ENCODE data around the gene YPEL1.

Gene YPEL1

DNA sequence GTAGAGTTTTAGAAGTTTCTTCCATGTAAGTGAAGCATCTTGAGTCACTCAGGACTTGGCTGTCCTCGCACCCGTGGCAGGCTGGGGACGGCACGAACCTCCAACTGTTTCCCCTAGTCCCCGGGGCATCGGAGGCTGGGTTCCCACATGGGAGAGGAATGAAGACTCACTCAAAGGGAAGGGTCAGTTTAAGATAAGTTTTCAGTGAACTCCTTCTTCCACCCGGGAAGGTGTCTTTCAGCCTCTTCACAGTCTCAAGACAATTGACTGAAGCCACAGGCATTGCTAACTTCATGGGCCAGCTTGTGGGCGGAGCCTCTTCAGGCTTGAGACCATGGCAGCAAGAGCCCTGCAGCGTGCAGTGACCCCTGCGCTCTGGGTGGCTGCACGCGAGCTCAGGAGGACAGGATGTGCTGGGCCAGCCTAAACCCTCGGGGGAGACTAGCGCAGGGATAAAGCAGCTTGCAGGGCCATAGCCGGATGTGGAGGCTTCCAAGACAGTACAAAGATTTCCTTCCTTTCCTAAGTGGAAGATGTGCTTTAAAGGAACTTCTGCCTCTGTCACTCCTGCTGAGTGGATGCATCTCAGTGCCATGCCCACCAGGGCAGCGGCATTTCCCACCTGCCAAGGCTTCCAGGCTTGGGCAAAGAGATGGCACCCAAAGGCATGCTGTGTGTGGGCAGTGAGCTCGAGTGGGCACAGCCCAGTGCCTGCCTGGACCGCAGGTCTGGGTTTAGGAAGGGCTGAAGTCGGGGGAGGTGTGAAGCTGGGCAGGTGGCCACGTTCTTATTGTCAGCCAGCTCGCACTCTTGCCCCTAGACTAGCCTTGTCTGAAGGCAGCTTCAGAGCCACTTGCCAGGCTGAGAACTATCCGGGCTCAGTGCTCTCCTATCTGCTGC, 36.9 kb downstream of the YPEL1 start:
- DNase-seq, result peak; percentile 80
- no peaks in the 10 kb centered on the region for H3K27me3 ChIP-seq (ENCODE audit: insufficient read depth, low read depth, severe bottlenecking)
- H3K36me3 ChIP-seq, result peaks cover 94% of the 10 kb centered on the region
- H3K9me3 ChIP-seq (ENCODE audit: severe bottlenecking), result no peaks in the 10 kb centered on the region
- H3K4me3 ChIP-seq (ENCODE audit: low read depth, low read length), result no peak overlapping the region
- TF ChIP-seq, protein P1, sequence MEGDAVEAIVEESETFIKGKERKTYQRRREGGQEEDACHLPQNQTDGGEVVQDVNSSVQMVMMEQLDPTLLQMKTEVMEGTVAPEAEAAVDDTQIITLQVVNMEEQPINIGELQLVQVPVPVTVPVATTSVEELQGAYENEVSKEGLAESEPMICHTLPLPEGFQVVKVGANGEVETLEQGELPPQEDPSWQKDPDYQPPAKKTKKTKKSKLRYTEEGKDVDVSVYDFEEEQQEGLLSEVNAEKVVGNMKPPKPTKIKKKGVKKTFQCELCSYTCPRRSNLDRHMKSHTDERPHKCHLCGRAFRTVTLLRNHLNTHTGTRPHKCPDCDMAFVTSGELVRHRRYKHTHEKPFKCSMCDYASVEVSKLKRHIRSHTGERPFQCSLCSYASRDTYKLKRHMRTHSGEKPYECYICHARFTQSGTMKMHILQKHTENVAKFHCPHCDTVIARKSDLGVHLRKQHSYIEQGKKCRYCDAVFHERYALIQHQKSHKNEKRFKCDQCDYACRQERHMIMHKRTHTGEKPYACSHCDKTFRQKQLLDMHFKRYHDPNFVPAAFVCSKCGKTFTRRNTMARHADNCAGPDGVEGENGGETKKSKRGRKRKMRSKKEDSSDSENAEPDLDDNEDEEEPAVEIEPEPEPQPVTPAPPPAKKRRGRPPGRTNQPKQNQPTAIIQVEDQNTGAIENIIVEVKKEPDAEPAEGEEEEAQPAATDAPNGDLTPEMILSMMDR (IDR thresholded peaks at IDR 0.05; ENCODE audit: low read depth, low read length), result no peak
- H3K27ac ChIP-seq, result peak overlapping the region; percentile 71

DNA sequence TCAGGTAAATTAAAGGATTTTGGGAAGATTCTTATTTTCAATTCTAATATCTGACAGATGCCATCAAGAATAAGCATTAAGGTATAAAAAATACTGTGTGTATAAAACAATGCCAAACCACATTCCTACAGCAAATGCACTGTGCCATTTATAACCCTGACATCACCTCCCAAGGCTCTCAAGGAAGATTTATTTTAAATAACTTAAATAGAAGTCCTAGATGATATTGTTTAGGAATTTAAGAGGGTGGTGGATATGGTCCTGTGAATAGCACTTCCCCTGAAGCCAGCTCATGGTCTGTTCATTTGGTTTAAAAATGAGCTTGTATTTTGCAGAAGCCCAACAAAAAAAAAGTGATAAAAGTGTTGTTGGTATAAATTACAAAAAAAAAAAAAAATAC, 37.7 kb downstream of the YPEL1 start:
- TF ChIP-seq, protein P1 (IDR thresholded peaks at IDR 0.05; ENCODE audit: low read depth, low read length), result no peak
- Histone ChIP-seq H3K36me3 (peaks cover 96% of the 10 kb centered on the region), H3K9me3 (ENCODE audit: severe bottlenecking) (no peaks in the 10 kb centered on the region), H3K27ac (no peak overlapping the region), H3K27me3 (ENCODE audit: insufficient read depth, low read depth, severe bottlenecking) (no peaks in the 10 kb centered on the region), H3K4me3 (ENCODE audit: low read depth, low read length) (no peak overlapping the region)
- no peak for DNase-seq

DNA sequence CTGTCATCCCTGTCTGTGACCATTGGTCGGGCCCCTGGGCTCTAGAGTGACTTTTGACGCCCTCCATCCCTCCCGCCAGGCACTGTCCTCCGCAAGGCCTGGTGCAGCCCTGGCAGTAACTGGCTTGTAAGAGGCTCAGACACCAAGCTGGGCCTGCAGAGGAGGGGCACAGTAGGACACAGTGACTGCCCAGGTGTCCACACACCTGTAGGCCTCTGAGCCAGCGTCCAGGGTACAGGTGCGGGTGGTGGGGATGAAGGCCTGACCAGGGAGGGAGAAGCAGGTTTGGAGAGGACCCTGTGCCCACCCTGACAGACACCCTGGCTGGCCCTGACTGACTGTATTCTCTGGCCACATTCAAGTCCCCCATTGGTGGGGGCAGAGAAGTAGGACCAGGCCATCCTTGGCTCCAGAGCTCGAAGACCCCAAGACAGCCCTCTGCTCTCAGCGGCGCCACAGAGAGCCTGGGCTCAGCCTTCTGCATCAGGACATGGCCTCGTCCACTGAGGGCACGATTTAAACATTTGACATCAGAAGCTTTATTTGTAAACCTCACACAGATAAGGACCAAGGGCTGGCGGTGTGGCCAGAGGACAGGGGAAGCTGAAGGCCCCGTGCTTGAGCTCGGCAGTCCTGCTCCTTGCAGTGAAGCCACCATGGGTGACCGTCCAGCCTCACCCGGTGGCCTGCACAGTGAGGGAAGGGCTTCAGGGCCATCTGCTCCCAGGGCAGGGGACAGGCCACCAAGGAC, 38.4 kb downstream of the YPEL1 start:
- no peak overlapping the region; the same call in 1 of the 2 replicates for H3K27ac ChIP-seq
- no peak for DNase-seq
- TF ChIP-seq, protein P1 (IDR thresholded peaks at IDR 0.05; ENCODE audit: low read depth, low read length), result no peak
- H3K4me3 ChIP-seq (ENCODE audit: low read depth, low read length), result no peak overlapping the region
- no peaks in the 10 kb centered on the region for H3K27me3 ChIP-seq (ENCODE audit: insufficient read depth, low read depth, severe bottlenecking)
- H3K9me3 ChIP-seq (ENCODE audit: severe bottlenecking), result no peaks in the 10 kb centered on the region
- peaks cover 89% of the 10 kb centered on the region for H3K36me3 ChIP-seq

DNA sequence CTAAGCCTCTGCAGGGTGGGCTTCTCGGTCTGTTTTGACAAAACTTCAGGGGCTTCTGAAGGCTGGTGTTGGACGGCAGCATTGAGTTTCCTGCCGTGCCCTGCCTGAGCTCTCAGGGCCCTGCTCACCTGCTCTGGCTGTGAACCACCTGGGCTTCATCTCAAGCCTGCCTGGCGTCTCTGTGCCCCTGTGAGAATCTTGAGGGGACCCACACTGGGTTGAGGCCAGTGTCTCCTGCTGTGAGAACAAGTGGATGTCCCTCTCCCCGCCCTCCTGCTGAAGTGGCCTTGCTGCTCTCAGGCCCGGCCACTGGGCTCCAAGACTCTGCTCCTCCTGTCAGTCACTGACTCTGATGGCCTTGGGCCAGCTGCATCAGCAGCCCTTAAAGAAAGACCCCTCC, 39.5 kb downstream of the YPEL1 start:
- Histone ChIP-seq H3K9me3 (ENCODE audit: severe bottlenecking) (no peaks in the 10 kb centered on the region), H3K27ac (no peak overlapping the region), H3K36me3 (peaks cover 82% of the 10 kb centered on the region), H3K4me3 (ENCODE audit: low read depth, low read length) (no peak overlapping the region), H3K27me3 (ENCODE audit: insufficient read depth, low read depth, severe bottlenecking) (no peaks in the 10 kb centered on the region)
- no peak for DNase-seq
- TF ChIP-seq, protein P1 (IDR thresholded peaks at IDR 0.05; ENCODE audit: low read depth, low read length), result no peak

DNA sequence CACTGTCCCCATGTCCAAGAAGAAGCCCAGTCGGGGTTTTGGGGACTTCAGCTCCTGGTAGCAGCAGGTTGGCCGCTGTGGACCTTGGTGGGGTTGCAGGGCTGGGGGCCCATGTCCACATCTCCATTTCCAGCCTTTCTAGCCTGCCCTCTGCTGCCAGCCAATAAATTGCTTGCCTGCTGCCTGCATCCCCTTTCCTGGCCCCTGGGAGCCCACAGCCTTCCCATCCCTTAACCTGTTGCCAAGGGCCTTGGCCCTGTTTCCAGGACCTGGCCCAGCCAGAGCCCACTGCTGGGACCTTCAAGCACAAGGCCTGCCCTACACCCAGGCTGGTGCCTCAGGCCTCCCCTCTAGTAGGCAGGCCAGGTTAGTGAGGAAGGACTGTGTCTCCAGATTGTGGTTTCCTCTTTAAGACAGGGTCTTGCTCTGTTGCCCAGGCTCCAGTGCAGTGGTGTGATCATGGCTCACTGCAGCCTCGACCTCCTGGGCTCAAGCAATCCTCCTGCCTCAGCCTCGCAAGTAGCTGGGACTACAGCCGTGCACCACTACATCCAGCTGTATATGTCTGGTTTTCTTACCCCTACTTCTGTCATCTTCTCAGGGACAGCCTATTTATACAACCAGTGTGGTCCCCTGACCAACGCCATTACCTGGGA, 40.0 kb downstream of the YPEL1 start:
- H3K4me3 ChIP-seq (ENCODE audit: low read depth, low read length), result no peak overlapping the region
- no peak for DNase-seq
- H3K9me3 ChIP-seq (ENCODE audit: severe bottlenecking), result no peaks in the 10 kb centered on the region
- H3K27ac ChIP-seq, result no peak overlapping the region
- H3K27me3 ChIP-seq (ENCODE audit: insufficient read depth, low read depth, severe bottlenecking), result no peaks in the 10 kb centered on the region
- TF ChIP-seq, protein P1 (IDR thresholded peaks at IDR 0.05; ENCODE audit: low read depth, low read length), result no peak
- peaks cover 76% of the 10 kb centered on the region for H3K36me3 ChIP-seq

Measured in WERI-Rb-1 (cell line).